ENCODE data around the gene UBP1.
"Not testable (repeated sequence)": the region's sequence is repeated elsewhere in the genome, so short reads cannot be mapped to it uniquely, and the experiment has no call there.

Gene UBP1

DNA sequence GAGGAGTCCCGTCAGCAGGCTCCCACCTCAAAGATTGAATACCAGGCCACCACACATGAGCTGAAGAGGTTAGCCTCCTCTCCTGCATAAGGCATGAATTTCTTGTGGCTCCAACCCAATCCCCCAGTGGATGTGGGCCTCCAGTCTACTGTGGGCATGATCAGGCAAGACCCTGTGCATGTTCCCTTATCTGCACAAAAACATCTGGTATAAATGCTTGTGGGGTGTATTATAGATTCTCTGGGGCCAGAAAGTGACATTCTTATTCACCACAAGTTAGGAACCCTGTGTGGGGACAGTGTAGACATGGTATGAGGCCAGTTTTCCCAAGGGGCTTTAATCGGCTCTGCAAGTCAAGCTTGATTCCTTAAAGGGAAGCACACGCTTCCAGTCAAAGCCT is 18.2 kb upstream of the UBP1 start:
- Histone ChIP-seq H3K9ac (ENCODE audit: insufficient read length) (no peak overlapping the region), H3K4me3 (no peak overlapping the region), H3K36me3 (ENCODE audit: insufficient read depth, low read length) (no peaks in the 10 kb centered on the region), H3K9me3 (ENCODE audit: low read depth, low read length) (no peaks in the 10 kb centered on the region), H3K27ac (no peak overlapping the region)
- no peak for TF ChIP-seq POLR2AphosphoS5 (IDR thresholded peaks at IDR 0.05; ENCODE audit: borderline replicate concordance, low read depth, low read length)
- TF ChIP-seq FOXP2 (optimal IDR thresholded peaks at IDR 0.05; ENCODE audit: control extremely low read depth, extremely low read length, insufficient read depth), result no peak
- no peak for DNase-seq (ENCODE audit: low read depth, low spot score)

DNA sequence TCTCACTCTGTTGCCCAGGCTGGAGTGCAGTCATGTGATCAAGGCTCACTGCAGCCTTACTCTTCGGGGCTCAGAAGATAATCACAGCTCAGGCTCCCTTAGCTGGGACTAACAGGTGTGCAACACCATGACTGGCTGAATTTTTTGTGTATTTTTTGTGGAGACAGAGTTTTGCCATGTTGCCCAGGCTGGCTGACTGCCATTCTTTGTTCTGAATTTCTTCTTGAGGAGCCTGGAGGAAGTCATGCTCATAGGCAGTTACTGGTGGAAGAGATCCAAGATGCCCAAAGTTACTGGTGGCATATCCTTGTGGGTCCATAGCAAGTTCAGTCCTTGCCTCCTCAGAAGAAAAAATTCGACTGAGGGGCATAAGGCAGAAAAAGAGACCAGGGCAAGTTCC is 16.6 kb upstream of the UBP1 start:
- Histone ChIP-seq H3K9ac (ENCODE audit: insufficient read length) (no peak overlapping the region), H3K36me3 (ENCODE audit: insufficient read depth, low read length) (no peaks in the 10 kb centered on the region), H3K4me3 (no peak overlapping the region), H3K27ac (no peak overlapping the region), H3K9me3 (ENCODE audit: low read depth, low read length) (no peaks in the 10 kb centered on the region)
- no peak for TF ChIP-seq EZH2 (IDR thresholded peaks at IDR 0.05)
- no peak for TF ChIP-seq FOXP2 (optimal IDR thresholded peaks at IDR 0.05; ENCODE audit: control extremely low read depth, extremely low read length, insufficient read depth)
- no peak for TF ChIP-seq POLR2AphosphoS5 (IDR thresholded peaks at IDR 0.05; ENCODE audit: borderline replicate concordance, low read depth, low read length)
- DNase-seq (ENCODE audit: low read depth, low spot score), result no peak

DNA sequence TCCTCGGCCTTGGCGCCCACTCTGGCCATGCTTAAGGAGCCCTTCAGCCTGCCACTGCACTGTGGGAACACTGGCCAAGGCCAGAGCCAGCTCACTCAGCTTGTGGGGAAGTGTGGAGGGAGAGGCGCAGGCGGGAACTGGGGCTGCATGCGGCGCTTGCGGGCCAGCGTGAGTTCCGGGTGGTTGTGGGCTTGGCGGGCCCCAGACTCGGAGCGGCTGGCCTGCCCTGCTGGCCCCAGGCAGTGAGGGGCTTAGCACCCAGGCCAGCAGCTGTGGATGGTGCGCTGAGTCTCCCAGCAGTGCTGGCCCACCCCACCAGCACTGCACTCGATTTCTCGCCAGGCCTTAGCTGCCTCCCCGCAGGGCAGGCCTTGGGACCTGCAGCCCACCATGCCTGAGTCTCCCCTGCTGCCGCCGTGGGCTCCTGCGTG is 13.1 kb upstream of the UBP1 start:
- Histone ChIP-seq H3K9me3 (ENCODE audit: low read depth, low read length) (no peaks in the 10 kb centered on the region), H3K36me3 (ENCODE audit: insufficient read depth, low read length) (no peaks in the 10 kb centered on the region), H3K9ac (ENCODE audit: insufficient read length) (no peak overlapping the region), H3K4me3 (no peak overlapping the region), H3K27ac (no peak overlapping the region)
- DNase-seq (ENCODE audit: low read depth, low spot score), result no peak
- TF ChIP-seq FOXP2 (optimal IDR thresholded peaks at IDR 0.05; ENCODE audit: control extremely low read depth, extremely low read length, insufficient read depth), result no peak
- TF ChIP-seq POLR2AphosphoS5 (IDR thresholded peaks at IDR 0.05; ENCODE audit: borderline replicate concordance, low read depth, low read length), result no peak
- TF ChIP-seq EZH2 (IDR thresholded peaks at IDR 0.05), result no peak

DNA sequence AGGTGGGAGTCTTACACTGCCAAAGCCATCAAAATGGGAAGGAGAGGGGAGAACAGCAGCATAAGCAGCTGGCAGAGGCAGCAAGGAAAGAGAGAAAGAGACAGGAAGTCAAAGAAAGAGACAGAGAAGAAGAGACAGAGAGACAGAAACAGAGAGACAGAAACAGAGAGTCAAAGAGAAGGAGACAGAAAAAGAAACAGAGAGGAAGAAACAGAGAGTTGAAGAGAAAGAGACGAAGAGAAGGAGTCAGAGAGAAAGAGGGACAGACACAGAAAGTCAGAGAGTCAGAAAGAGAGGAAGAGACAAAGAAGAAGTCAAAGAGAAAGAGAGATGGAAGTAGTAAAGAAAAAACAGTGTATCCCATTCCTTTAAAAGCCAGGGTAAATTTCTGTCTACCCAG is 11.8 kb upstream of the UBP1 start:
- H3K27ac ChIP-seq; H3K9ac ChIP-seq (ENCODE audit: insufficient read length); DNase-seq (ENCODE audit: low read depth, low spot score); H3K9me3 ChIP-seq (ENCODE audit: low read depth, low read length); H3K4me3 ChIP-seq; H3K36me3 ChIP-seq (ENCODE audit: insufficient read depth, low read length): not testable (repeated sequence)

DNA sequence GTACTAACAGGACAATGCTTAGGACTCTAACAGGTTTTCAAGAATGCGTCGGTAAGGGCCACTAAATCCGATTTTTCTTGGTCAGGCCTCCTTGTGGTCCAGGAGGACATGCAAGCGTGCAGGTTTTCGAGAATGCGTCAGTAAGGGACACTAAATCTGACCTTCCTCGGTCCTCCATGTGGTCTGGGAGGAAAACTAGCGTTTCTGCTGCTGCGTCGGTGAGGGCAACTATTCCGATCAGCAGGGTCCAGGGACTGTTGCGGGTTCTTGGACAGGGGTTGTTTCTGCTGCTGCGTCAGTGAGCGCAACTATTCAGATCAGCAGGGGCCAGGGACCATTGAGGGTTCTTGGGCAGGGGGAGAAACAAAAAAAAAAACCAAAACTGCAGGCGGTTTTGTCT is 7.8 kb upstream of the UBP1 start:
- TF ChIP-seq FOXP2 (optimal IDR thresholded peaks at IDR 0.05; ENCODE audit: control extremely low read depth, extremely low read length, insufficient read depth), result no peak
- no peak for TF ChIP-seq POLR2AphosphoS5 (IDR thresholded peaks at IDR 0.05; ENCODE audit: borderline replicate concordance, low read depth, low read length)
- TF ChIP-seq EZH2 (IDR thresholded peaks at IDR 0.05), result no peak
- DNase-seq (ENCODE audit: low read depth, low spot score), result no peak
- no peak overlapping the region for H3K9ac ChIP-seq (ENCODE audit: insufficient read length)
- H3K27ac ChIP-seq, result no peak overlapping the region
- H3K36me3 ChIP-seq (ENCODE audit: insufficient read depth, low read length), result no peaks in the 10 kb centered on the region
- H3K4me3 ChIP-seq, result no peak overlapping the region
- no peaks in the 10 kb centered on the region for H3K9me3 ChIP-seq (ENCODE audit: low read depth, low read length)

DNA sequence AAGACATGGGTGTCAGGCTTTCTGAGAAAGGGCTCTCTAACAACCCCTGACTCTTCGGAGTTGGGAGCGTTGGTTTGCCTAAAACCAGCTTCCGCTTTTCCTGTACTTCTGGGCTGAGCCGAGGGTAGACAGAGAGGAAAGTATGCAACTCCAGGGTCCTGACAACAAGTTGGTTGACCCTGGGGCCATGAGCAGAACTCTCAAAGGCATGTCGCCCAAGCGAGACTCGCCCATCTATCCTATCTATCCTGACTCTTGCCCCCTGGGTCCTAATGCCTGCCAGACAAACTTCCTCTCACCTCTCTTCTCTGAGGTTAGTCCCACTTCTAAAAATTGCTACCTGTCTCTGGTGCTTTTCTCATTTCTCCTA is 7.0 kb upstream of the UBP1 start:
- H3K9ac ChIP-seq (ENCODE audit: insufficient read length); H3K27ac ChIP-seq; H3K36me3 ChIP-seq (ENCODE audit: insufficient read depth, low read length); H3K9me3 ChIP-seq (ENCODE audit: low read depth, low read length); DNase-seq (ENCODE audit: low read depth, low spot score); H3K4me3 ChIP-seq: not testable (repeated sequence)

DNA sequence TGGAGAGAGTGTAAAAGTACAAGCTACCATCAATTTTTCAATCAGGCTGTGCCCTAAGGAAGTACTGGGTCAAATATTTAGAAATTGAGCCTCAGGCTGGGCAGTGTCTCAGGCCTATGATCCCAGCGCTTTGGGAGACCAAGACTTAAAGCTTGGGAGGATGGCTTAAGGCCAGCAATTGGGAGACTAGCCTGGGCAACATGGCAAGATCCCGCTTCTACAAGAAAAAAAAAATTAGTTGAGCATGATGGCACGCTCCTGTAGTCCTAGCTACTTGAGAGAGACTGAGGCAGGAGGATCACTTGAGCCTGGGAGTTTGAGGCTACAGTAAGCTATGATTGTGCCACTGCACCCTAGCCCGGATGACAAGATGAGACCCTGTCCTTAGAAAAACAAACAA is 2.0 kb upstream of the UBP1 start:
- Histone ChIP-seq H3K9me3 (ENCODE audit: low read depth, low read length) (no peaks in the 10 kb centered on the region), H3K36me3 (ENCODE audit: insufficient read depth, low read length) (no peaks in the 10 kb centered on the region), H3K4me3 (no peak overlapping the region), H3K9ac (ENCODE audit: insufficient read length) (no peak overlapping the region), H3K27ac (no peak overlapping the region)
- no peak for DNase-seq (ENCODE audit: low read depth, low spot score)
- TF ChIP-seq POLR2AphosphoS5 (IDR thresholded peaks at IDR 0.05; ENCODE audit: borderline replicate concordance, low read depth, low read length), result no peak

DNA sequence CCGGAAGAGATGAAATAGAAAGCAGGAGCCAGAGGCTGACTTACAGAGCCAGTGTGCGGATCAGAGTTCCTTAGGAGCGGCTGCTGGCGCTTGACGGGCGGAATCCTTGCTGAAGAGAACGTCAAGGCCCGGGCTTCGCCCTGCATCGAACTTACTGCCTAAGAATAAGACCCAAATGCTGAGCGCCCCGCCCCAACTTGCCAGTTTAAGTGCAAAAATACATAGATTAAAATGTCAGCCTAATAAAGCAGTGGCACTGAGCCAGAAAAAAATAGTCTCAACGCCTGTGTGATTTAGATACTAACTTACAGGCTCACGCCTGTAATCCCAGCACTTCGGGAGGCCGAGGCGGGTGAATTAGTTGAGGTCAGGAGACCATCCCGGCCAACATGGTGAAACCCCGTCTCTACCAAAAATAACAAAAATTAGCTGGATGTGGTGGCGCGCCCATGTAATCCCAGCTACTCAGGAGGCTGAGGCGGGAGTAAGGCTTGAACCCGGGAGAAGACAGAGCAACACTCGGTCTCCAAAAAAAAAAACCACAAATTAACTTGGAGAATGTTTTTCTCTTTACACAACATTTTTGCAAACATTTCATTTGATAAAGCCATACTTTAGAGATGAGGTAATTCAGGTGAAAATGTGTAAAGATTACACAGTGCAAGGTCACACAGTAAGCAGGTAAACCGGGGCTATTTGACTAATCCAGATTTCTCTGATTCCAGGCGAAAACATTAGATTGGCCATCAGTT is 1.2 kb upstream of the UBP1 start:
- no peak for DNase-seq (ENCODE audit: low read depth, low spot score)
- Histone ChIP-seq H3K9ac (ENCODE audit: insufficient read length) (peak overlapping the region; percentile 91), H3K27ac (peak overlapping the region; percentile 97), H3K36me3 (ENCODE audit: insufficient read depth, low read length) (no peaks in the 10 kb centered on the region), H3K4me3 (peak overlapping the region; percentile 94), H3K9me3 (ENCODE audit: low read depth, low read length) (no peaks in the 10 kb centered on the region)
- TF ChIP-seq EZH2 (IDR thresholded peaks at IDR 0.05) (no peak), POLR2AphosphoS5 (IDR thresholded peaks at IDR 0.05; ENCODE audit: borderline replicate concordance, low read depth, low read length) (no peak), FOXP2 (optimal IDR thresholded peaks at IDR 0.05; ENCODE audit: control extremely low read depth, extremely low read length, insufficient read depth) (no peak)

DNA sequence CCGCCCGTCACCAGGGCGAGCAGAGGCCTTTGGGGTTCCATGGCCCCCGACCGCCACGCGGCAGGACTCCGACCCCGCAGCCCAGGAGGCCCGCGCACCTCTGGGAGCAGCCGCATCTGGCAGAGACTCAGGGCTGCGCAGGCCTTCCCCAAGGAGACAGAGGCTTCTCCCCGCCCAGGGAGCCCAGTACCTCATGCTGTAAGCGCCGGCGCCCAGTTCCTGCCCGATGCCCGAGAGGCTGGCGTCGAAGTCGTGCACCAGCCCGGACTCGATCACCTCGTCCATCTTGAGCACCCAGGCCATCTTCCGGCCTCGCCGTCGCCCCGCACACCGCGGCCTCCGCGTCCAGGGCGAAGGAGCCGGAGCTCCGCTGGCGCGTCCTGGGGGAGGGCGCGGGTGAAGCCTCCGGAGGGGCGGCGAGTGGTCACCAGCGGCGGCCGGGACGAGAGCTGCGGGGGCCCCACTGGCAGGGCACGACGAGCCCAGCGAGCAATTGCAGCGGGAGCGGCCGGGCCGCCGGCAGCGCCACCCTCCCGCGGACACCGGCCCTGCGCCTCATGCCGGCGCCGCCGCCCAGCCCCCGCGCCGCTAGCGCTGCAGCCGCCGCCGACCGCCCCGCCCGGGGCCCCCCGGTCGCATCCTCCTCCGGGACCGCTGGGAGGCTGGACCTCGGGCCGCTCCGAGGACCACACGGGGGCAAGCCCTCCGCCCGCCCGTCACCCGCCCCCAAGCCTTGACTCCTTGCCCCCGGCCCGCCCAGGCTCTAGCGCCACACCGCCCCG is 468 bp downstream of the UBP1 start:
- Histone ChIP-seq H3K4me3 (peak overlapping the region; percentile 94), H3K27ac (peak overlapping the region; percentile 25; the same call in 1 of the 2 replicates)
- DNase-seq (ENCODE audit: low read depth, low spot score), result no peak

More for the DNA sequence above, 468 bp downstream of the UBP1 start:
- no peak for TF ChIP-seq EZH2 (IDR thresholded peaks at IDR 0.05)
- TF ChIP-seq FOXP2 (optimal IDR thresholded peaks at IDR 0.05; ENCODE audit: control extremely low read depth, extremely low read length, insufficient read depth), result no peak
- peak; percentile 27; the same call in 1 of the 2 replicates for TF ChIP-seq POLR2AphosphoS5 (IDR thresholded peaks at IDR 0.05; ENCODE audit: borderline replicate concordance, low read depth, low read length)
- Histone ChIP-seq H3K9ac (ENCODE audit: insufficient read length) (peak overlapping the region; percentile 68), H3K36me3 (ENCODE audit: insufficient read depth, low read length) (no peaks in the 10 kb centered on the region), H3K9me3 (ENCODE audit: low read depth, low read length) (no peaks in the 10 kb centered on the region)

Measured in SK-N-MC (cell line).